H9 (cell line): ENCODE results near the gene SMARCC2. TPM values are rescaled to one million over a fixed set of nuclear protein-coding genes. Genes with fewer than 3 reads are reported as not detected.

Experiments
- DNase-seq: peaks from one replicate; pipeline ENCODE4 v3.0.0-alpha.2; 2017
- H2AFZ ChIP-seq: one replicate; pipeline ENCODE4 v1.6.1; 2013; ENCODE audit warnings: mild to moderate bottlenecking, low read length, control low read depth, moderate library complexity
- H2AK5ac ChIP-seq: 2 replicates; pipeline ENCODE4 v1.6.1; 2013; ENCODE audit warnings: low read length, control low read depth, mixed read lengths; ENCODE audit not compliant: insufficient read length
- H2BK120ac ChIP-seq: one replicate; pipeline ENCODE4 v1.6.1; 2013; ENCODE audit warnings: low read depth, mild to moderate bottlenecking, low read length, control low read depth, inconsistent platforms; ENCODE audit not compliant: poor library complexity, severe bottlenecking
- H2BK12ac ChIP-seq: 2 replicates; pipeline ENCODE4 v1.6.1; 2013; ENCODE audit warnings: low read length, control low read depth, mixed read lengths, low read depth; ENCODE audit not compliant: insufficient read length
- H2BK15ac ChIP-seq: 2 replicates; pipeline ENCODE4 v1.6.1; 2013; ENCODE audit warnings: low read depth, low read length, control low read depth
- H2BK20ac ChIP-seq: one replicate; pipeline ENCODE4 v1.6.1; 2013; ENCODE audit warnings: low read depth, mild to moderate bottlenecking, low read length, control low read depth, inconsistent platforms; ENCODE audit not compliant: poor library complexity, severe bottlenecking
- H2BK5ac ChIP-seq: 2 replicates; pipeline ENCODE4 v1.6.1; 2013; ENCODE audit warnings: low read length, control low read depth, mixed read lengths; ENCODE audit not compliant: insufficient read length
- H3K14ac ChIP-seq: 2 replicates; pipeline ENCODE4 v1.6.1; 2013; ENCODE audit warnings: low read length, control low read depth; ENCODE audit not compliant: insufficient read depth
- H3K18ac ChIP-seq: 2 replicates; pipeline ENCODE4 v1.6.1; 2013; ENCODE audit warnings: low read depth, mild to moderate bottlenecking, mixed read lengths, low read length, control low read depth; ENCODE audit not compliant: insufficient read length
- H3K23ac ChIP-seq: 2 replicates; pipeline ENCODE4 v1.6.1; 2013; ENCODE audit warnings: low read length, control low read depth, mixed read lengths, low read depth; ENCODE audit not compliant: insufficient read length
- H3K23me2 ChIP-seq: 2 replicates; pipeline ENCODE4 v1.6.1; 2013; ENCODE audit warnings: low read depth, mild to moderate bottlenecking, mixed read lengths, low read length, control low read depth; ENCODE audit not compliant: insufficient read length, poor library complexity, severe bottlenecking
- H3K27ac ChIP-seq: 2 replicates; pipeline ENCODE4 v1.5.1; 2013; ENCODE audit warnings: low read length, control low read depth, mixed read lengths, low read depth; ENCODE audit not compliant: insufficient read length
- H3K27me3 ChIP-seq: 2 replicates; pipeline ENCODE4 v1.6.1; 2013; ENCODE audit warnings: low read length, control low read depth, inconsistent platforms; ENCODE audit not compliant: insufficient read depth
- H3K4ac ChIP-seq: 2 replicates; pipeline ENCODE4 v1.6.1; 2013; ENCODE audit warnings: low read depth, mild to moderate bottlenecking, control low read depth, inconsistent platforms, low read length, moderate library complexity
- H3K4me1 ChIP-seq: 2 replicates; pipeline ENCODE4 v1.6.1; 2013; ENCODE audit warnings: low read length, control low read depth, inconsistent platforms; ENCODE audit not compliant: insufficient read depth
- H3K4me2 ChIP-seq: 2 replicates; pipeline ENCODE4 v1.6.1; 2013; ENCODE audit warnings: low read length, control low read depth, mixed read lengths; ENCODE audit not compliant: insufficient read length, insufficient read depth
- H3K56ac ChIP-seq: 2 replicates; pipeline ENCODE4 v1.6.1; 2013; ENCODE audit warnings: low read depth, mild to moderate bottlenecking, mixed read lengths, low read length, control low read depth; ENCODE audit not compliant: insufficient read length
- H3K79me1 ChIP-seq: 2 replicates; pipeline ENCODE4 v1.6.1; 2013; ENCODE audit warnings: low read depth, mild to moderate bottlenecking, moderate library complexity, low read length, control low read depth, inconsistent platforms; ENCODE audit not compliant: insufficient read depth, poor library complexity, severe bottlenecking
- H3K79me2 ChIP-seq: 2 replicates; pipeline ENCODE4 v1.6.1; 2013; ENCODE audit warnings: low read length, control low read depth, inconsistent platforms; ENCODE audit not compliant: insufficient read depth
- H3K9ac ChIP-seq: 2 replicates; pipeline ENCODE4 v1.6.1; 2013; ENCODE audit warnings: low read length, control low read depth, mixed read lengths; ENCODE audit not compliant: insufficient read length; ENCODE audit errors: extremely low read depth
- H3K9me3 ChIP-seq: one replicate; pipeline ENCODE4 v1.6.1; 2013; ENCODE audit warnings: low read depth, low read length, inconsistent platforms; ENCODE audit not compliant: control insufficient read depth
- H3T11ph ChIP-seq: one replicate; pipeline ENCODE4 v1.6.1; 2013; ENCODE audit warnings: mild to moderate bottlenecking, low read length, control low read depth, inconsistent platforms
- H4K20me1 ChIP-seq: one replicate; pipeline ENCODE4 v1.6.1; 2013; ENCODE audit not compliant: control insufficient read depth, insufficient read length, insufficient read depth
- H4K5ac ChIP-seq: 2 replicates; pipeline ENCODE4 v1.6.1; 2013; ENCODE audit warnings: low read depth, mild to moderate bottlenecking, mixed read lengths, low read length, control low read depth; ENCODE audit not compliant: insufficient read length
- H4K8ac ChIP-seq: replicated peaks from 2 replicates; pipeline ENCODE4 v1.6.1; 2013; ENCODE audit warnings: low read length, control low read depth, mixed read lengths, low read depth; ENCODE audit not compliant: insufficient read length
- H4K91ac ChIP-seq: 2 replicates; pipeline ENCODE4 v1.6.1; 2013; ENCODE audit warnings: low read depth, mild to moderate bottlenecking, moderate library complexity, mixed read lengths, low read length, control low read depth; ENCODE audit not compliant: insufficient read length
- H3K27ac Mint-ChIP-seq, 3 experiments: 2 replicates in 2 of 3; 3 replicates in 1 of 3; pipeline ENCODE4 v1.8.0; 2020 to 2021; ENCODE audit warnings: mixed read lengths in 3 of 3, mild to moderate bottlenecking in 1 of 3, moderate library complexity in 1 of 3
- H3K27me3 Mint-ChIP-seq: 2 replicates; pipeline ENCODE4 v1.8.0; 2021; ENCODE audit warnings: low read depth, mild to moderate bottlenecking, moderate library complexity, mixed read lengths
- H3K36me3 Mint-ChIP-seq, 3 experiments: 2 replicates in 2 of 3; 3 replicates in 1 of 3; pipeline ENCODE4 v1.8.0; 2020 to 2021; ENCODE audit warnings: low read depth in 3 of 3, mixed read lengths in 3 of 3; ENCODE audit not compliant: insufficient read depth in 1 of 3
- H3K4me1 Mint-ChIP-seq, 2 experiments: 2 replicates each; pipeline ENCODE4 v1.8.0; 2020; ENCODE audit warnings: mixed read lengths in 2 of 2
- H3K4me3 Mint-ChIP-seq, 2 experiments: 2 replicates in 1 of 2; 3 replicates in 1 of 2; pipeline ENCODE4 v1.8.0; 2020 to 2021; ENCODE audit warnings: mild to moderate bottlenecking in 2 of 2, mixed read lengths in 2 of 2, moderate library complexity in 1 of 2
- H3K9me3 Mint-ChIP-seq, 2 experiments: 2 replicates in 1 of 2; 3 replicates in 1 of 2; pipeline ENCODE4 v1.8.0; 2020; ENCODE audit warnings: mild to moderate bottlenecking in 2 of 2, mixed read lengths in 2 of 2, moderate library complexity in 1 of 2
- CTCF ChIP-seq: fragments of 200-600 bp; sonication (generic); conservative IDR thresholded peaks from 3 replicates; pipeline ENCODE4 v1.8.0; 2021; ENCODE audit warnings: antibody characterized with exemption, mild to moderate bottlenecking
- WGBS: extraction: QIAGEN DNeasy Blood & Tissue Kit; methylation state at CpG from one replicate; pipeline ENCODE4 v1.1.7; 2013; ENCODE audit warnings: missing lambda C conversion rate, low lambda C conversion rate, mixed read lengths; ENCODE audit not compliant: insufficient read length; ENCODE audit errors: extremely low coverage; 5-methylcytosine and 5-hydroxymethylcytosine counted together
- total RNA-seq: library from RNA; stranded (reverse); gene quantifications from 2 replicates; pipeline ENCODE4 v1.2.1, GENCODE V29; 2021

Gene SMARCC2
- total RNA-seq, 1 experiment from 2014 or later = 86.9 TPM

DNA sequence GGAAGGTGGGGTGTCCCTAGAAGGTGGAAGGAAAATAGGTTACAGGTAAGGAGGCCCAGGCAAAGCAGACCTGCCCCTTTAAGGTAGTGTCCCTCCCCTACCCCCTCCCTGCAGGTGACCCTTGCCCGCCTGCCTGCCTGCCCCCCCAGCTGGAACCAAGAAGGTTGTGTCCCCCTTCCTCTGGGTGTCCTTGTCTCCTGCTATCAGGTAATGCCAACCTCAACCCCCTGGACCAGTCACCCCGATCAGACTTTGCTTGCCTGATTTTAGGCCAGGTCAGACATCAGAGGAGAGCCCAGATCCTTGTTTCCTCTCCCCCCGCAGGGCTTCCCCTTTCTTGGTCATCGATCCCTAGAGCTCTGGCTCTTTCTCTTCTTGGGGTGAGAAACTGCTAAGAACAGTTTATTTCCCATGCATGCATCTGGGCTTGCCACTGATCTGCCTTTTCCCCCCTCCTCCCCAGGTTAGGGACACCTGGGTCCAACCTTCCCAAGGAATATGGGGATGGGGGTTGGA lies 40.7 kb upstream of the SMARCC2 start, which contains the start of gene SLC39A5:
TSS of gene SLC39A5 (plus strand) at position 136 of the 516 bp plus-strand sequence. CDS start 1,224 bp downstream, outside the sequence.
- no peak within 1 kb of the TSS for H4K8ac ChIP-seq
- no peak within 1 kb of the TSS for H3K4ac ChIP-seq
- H3K27ac ChIP-seq = no peak within 1 kb of the TSS
- no peak within 1 kb of the TSS for H2AK5ac ChIP-seq
- H4K20me1 ChIP-seq = peaks cover 3% of the 10 kb centered on the region
- Mint-ChIP-seq H3K36me3 (peaks cover 2 to 17% (median 10%) of the 10 kb centered on the region in 3 experiments; a peak in 5 of 7 replicates), H3K27me3 (peaks cover 9% of the 10 kb centered on the region), H3K4me1 (peaks cover 15 to 18% of the 10 kb centered on the region in 2 experiments), H3K9me3 (no peaks in the 10 kb centered on the region; a peak in 1 of 5 replicates), H3K27ac (no peak within 1 kb of the TSS; a peak in 1 of 7 replicates), H3K4me3 (no peak within 1 kb of the TSS; a peak in 1 of 5 replicates)
- H3K23ac ChIP-seq = no peak within 1 kb of the TSS
- H3T11ph ChIP-seq = no peak within 1 kb of the TSS
- H2BK20ac ChIP-seq = no peak within 1 kb of the TSS
- DNase-seq = no peak
- H3K27me3 ChIP-seq = no peaks in the 10 kb centered on the region
- H2BK12ac ChIP-seq = no peak within 1 kb of the TSS
- H3K14ac ChIP-seq = no peak within 1 kb of the TSS
- no peak within 1 kb of the TSS for H3K56ac ChIP-seq
- no peak for TF ChIP-seq CTCF
- H3K9ac ChIP-seq = no peak within 1 kb of the TSS
- H3K9me3 ChIP-seq = no peaks in the 10 kb centered on the region
- H2BK15ac ChIP-seq = no peak within 1 kb of the TSS
- H3K23me2 ChIP-seq = no peaks in the 10 kb centered on the region
- H3K79me1 ChIP-seq = no peaks in the 10 kb centered on the region
- no peak within 1 kb of the TSS for H2BK5ac ChIP-seq
- no peak within 1 kb of the TSS for H2BK120ac ChIP-seq
- no peaks in the 10 kb centered on the region for H3K4me1 ChIP-seq
- no peak within 1 kb of the TSS for H3K18ac ChIP-seq
- WGBS = no CpG with 5 or more reads among the region's 4 CpGs
- H3K79me2 ChIP-seq = no peaks in the 10 kb centered on the region
- H3K4me2 ChIP-seq = no peak within 1 kb of the TSS
- H4K5ac ChIP-seq = no peak within 1 kb of the TSS
- H2AFZ ChIP-seq = no peak within 1 kb of the TSS
- H4K91ac ChIP-seq = no peak within 1 kb of the TSS
